ENCODE data around the gene ATF5.
A peak's percentile ranks its signal among the peaks of the same experiment; 100 is the strongest.

The ATF5 gene

DNA sequence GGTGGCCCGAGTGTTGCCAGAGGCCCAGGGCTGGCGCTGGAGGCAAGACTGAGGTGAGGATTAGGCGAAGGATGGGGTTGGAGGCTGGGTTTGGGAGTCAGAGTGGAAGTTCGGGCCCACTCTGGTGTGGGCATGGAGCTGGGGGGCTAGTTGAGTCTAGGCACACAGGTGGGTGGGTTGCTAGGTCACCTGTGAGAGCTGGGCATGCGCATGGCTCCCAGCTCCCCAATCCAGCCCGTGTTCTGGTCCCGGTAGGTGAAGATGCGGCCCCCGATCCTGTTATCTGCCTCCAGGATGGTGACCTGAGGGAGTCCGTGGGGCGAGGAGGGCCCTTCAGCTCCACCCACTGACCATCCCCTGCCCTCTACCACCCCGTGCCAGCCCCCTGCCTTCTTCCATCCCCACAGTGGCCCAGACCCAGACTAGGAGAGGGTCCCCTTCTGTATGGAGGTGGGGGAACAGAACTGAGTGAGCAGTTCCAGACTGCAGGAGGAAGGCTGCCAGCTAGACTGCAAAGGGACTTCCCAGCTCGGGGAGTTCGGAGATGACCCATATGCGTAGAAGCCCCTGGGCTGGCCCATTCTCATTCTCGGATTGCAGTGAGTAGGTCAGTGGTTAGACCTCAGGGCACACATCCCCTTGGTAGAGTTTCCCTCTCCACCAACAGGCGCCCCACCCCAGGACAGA is 34.0 kb upstream of the ATF5 start:
- DNase-seq = no peak

DNA sequence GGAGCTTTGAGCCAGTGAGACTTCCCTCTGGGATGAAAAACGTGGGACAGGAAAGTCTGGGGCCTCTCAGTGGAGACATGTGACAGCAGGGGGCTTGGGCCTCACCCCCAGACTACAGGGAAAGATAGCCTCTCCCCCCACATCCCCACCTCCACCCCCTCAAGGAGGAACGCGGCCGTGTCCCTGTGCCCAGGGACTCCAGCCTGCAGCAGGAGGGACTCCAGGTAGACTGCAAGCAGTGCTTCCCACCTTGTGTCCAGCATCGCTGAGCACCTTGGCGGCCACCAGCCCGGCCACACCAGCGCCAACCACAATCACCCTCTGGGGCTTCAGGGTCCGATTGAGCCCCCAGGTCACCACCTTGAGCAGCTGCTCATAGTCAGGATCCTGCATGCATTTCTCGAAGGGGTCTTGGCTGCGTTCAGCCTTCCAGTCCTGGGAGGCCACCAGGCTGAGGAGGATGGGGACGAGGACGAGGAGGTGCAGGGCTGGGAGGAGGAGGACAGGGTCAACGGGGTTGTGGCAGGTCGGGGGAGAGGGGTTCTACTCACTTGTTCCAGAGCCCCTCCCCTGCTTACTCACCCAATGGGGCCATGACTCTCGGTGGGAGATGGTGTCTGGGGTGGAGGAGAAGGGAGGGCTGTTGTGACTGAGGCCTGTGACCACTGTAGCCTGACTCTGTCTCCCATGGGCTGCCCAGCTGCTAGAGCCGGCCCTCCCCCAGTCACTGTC is 33.3 kb upstream of the ATF5 start:
- DNase-seq = no peak

DNA sequence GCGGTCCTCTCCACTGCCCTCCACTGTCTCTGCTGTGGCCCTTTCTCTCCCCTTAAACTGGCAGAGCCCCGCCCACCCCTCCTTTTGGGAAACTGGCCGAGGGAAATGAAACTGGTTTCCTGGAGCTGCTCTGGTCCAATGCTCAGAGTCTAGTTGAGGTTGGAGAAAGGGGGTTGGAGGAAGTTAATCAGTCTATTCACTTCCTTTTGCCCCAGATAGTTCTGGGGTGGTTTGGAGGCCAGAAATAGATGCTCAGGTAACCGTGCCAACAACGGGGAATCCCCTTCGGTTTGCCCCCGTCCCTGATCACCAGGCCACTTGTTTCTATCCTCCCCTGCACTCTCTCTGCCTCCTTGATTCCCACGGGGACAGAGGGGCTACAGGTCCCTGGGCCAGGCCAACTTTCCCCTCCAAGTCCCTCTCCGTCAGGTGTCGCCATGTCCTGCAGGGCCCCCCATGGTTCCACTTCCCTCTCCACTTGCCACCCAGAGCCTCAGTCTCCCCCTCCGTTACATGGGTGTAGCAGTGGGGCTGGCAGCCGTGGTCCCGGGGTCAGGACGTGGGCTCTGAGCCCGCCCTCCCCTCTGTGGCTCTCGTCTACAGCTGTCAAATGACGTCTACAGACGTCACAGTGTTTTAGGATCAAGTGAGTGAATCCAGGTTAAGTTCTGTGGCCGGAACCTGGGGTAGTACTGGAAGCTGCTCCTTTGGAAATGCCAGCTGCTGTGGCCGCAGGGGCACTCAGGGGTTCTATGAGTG is 32.0 kb upstream of the ATF5 start, which contains the start of gene IL4I1:
Gene IL4I1, minus strand, starts transcription at position 25 of the 759 bp plus-strand sequence. CDS start 727 bp downstream, outside the sequence.
- DNase-seq = peak; percentile 84

DNA sequence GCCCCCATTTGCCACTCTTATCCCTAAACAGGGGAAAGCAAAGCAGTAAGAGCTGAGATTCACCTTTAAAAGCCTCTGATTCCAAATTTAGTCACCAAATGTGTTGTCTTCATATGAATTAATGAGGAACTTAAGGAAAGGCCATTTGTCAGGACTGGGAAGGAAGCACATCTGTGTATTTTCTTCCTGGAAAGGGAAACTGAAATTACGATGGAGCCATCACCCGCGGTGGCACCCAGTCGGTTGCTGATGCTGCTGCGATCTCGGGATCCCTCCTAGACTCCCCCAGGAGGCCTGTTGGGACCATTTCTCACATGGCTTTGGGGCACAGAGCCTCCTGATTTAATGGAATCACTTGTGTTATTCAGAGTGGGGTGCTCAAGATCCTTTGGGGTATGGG is 24.9 kb upstream of the ATF5 start:
- DNase-seq = no peak

DNA sequence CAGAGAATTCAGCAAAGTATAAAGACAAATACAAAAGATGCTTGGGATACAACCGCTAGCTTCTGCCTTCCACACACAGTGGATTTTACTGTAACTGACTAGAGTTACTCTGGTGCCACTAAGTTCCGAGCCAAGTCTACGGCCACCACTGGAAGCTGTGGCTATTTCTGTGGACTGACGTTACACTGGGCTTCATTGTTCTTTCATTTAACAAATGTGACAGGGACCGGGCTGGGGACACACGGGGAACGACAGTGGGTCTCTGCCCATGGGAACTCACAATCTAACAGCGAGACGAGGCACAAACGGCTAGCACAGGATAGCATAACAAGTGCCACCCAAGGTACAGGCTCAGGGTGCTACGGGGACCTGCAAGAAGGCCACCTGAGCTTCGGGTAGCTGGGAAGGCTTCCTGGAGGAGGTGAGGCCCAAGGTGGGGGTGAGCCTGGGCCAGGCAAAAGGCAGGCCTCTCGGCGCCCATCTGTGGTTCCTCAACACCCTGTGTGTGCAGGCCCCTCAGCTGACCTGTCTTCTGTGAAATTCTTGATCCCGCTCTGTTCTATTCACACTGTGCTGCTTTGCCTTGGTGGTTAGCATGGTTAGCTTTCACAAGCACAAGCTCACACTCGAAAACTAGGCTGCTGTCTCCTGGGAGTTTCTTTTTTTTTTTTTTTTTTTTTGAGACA is 22.0 kb upstream of the ATF5 start:
- DNase-seq = no peak

DNA sequence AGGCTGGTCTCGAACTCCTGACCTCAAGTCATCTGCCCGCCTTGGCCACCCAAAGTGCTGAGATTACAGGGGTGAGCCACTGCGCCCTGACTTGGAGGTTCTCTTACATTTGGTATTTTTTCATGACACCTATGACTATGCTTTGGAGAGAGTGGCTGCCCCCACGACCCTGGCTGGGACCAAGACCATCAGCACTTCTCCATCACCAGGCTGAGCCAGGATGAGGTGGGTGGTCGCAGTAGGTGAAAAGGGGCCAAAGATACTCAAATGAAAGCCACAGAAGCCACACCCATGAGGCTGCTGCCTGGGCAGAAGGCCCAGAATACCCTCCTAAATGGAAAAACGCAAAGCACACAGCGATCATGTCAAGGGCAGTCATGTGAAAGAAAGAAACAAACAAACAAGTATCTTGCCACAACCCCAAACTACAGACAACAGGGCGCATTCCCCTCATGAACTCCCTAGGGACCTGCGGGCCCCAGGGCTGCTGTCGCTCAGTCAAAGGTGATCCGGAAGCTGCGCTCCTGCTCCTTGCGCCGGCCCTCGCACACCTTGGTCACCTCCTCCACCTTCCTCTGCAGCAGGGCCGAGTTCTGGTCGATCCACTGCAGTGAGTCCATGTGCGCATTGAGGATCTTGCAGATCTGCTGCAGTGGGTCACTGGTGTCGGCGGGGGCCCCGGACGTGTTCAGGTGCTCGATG is 21.1 kb upstream of the ATF5 start:
- DNase-seq = no peak

DNA sequence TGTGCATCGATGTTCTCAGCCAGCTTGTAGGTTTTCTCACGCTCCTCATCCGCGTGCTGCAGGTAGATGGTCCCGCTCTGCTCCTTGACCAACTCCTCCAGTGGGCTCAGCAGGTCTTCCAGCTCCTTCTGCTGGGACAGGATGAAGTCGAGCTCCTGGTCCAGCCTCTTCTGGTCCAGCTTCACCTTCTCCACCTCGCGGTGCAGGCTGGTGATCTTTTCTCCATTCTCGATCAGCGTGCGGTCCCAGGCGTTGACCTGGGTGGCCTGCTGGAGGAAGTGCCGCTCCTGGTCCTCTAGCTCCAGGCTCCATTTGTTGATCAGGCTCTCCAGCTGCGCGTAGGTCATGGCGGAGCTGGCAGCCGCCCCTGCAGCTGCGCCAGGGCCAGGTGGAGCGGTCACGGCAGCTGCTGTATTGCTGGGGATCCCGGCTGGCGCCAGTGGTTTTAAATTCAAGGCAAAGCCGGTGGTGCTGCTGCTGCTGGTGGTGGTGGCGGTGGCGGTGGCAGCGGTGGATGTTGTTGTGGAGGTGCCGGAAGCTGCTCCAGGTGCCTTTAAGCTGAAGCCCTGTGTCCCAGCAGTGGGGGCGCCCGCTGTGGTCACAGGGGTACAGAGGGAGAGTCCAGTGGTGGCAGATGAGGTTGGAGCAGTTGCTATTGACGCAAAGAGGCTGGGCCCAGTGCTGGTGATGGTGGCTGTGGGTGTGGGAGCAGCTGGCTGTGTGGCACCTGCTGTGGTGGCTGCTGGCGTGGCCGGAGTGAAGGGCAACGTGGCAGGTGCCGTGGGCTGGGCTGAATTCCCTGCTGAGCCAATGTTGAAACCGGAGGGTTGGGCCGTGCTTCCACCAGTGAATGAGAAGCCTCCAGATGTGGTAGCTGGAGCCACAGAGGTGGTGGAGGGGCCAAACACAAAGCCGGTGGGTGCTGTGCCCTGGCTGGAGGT is 20.3 kb upstream of the ATF5 start:
- no peak for DNase-seq

DNA sequence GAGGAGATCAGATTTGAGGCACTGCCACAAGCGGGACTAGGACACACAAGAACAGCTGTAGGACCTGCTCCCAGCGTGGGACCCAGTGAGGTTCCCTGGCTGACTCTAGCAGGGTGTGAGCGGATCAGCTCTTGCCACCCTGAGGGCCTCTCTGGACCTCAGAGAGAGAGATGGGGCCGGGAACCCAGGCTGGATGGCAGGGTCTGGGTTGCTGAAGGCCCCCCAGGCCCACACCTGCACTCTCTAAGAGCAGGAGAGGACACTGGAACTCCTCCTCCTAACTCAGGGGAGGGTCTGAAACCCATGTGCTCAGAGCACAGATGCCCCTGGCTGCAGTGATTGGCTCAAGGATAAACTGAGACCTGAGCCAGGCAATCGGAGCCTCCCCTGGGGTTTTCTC is 18.8 kb upstream of the ATF5 start:
- DNase-seq = no peak

DNA sequence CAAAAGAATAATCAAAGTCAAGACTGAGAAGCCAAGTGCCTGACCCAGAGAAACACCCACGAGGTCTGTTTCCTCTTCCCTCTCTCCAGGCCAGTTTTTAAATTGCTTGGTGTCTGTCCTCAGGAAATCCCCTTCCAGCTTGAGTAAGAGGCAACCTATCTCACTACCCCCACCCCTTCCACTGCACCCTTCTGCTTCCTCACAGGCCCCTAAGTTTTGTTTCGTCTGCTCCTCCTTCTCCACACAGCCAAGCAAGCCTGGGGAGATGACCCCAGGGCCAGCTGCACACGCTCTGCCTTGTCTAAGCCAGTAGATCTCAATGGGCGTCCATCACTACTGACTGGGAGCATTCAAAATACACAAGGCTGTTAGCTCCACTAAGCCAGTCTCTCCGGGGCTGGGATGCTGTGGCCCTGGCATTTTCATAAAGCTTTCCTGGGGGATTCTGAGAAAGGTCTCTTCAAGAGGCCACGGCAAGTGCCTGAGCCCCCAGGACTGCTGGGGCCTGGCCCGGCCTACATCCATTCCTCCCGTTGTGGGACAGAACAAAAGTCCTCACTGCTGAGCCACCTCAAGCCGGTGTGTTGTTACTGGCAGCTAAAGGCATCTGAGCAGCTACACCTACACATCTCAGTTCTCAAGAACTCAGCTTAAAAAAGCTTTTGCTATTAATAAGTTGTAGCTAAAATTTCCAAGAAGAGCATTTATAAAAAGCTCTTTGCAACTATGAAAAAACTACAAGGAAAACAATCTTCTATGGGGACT is 17.4 kb upstream of the ATF5 start:
- DNase-seq = no peak

DNA sequence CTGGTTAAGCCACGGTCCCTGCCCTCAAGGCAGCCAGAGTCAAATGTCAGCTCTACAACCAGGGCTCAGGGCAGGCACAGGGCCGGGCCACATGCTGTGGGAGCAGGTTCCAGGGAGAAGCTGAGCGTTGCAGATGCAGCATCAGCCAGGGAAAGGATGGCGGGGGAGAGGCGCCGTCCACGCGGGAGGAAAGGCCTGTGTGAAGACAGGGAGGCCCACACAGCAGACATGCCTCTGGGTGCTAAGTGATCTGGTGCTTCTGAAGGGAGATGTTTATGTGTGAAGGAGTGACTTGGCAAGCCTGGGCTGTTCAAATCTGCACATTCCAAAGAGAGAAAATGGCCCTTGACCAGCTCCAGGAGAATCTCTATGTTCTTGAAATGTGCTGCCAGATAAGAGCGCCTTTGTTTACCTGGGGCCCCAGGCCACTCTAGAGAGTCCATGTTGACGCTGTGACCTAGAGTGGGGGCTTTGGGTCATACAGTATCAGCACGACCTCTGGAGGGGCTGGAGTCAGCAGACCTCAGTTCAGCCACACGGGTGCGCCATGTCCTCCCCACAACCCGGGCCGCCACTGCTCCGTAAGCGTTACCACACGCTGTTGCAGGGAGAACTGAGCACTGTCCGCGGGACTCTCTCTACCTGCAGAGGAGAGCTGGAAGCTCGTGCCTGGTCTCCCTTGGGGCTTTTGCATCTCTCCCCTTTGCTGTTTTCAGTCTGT is 15.9 kb upstream of the ATF5 start:
- no peak for DNase-seq

DNA sequence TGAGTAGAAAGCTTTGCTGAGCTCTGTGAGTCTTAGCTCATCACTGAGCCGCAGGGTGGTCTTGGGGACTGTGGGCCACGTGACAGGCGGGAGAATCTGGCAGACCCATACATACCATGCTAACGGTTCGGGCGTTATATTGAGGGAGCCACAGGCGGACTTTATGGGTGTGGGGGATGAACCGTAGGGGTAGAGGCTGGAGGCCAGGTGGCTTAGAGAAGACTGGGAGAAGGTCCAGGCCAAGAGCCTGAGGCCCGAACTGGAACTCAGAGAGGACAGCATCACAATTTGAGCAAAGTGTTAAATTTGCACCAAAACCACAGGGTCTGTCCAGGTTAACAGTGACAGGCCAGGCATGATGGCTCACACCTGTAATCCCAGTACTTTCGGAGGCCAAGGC is 15.3 kb upstream of the ATF5 start:
- DNase-seq = no peak

DNA sequence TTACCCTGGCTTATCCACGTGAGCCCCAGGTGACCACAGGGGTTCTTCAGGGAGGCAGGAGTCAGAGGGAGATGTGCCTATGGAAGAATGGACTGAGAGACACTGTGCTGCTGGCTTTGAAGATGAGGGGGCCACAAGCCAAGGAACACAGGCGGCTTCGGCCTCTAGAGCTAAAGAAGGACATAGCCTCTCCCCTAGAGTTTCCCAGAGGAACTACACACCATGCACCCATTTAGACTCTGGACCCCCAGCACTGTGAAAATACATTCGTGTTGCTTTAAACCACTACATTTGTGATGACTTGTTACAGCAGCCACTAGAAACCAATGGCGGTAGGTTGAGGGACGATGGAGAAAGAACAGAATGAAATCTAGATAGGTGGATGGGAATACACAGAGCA is 13.7 kb upstream of the ATF5 start:
- DNase-seq = no peak

DNA sequence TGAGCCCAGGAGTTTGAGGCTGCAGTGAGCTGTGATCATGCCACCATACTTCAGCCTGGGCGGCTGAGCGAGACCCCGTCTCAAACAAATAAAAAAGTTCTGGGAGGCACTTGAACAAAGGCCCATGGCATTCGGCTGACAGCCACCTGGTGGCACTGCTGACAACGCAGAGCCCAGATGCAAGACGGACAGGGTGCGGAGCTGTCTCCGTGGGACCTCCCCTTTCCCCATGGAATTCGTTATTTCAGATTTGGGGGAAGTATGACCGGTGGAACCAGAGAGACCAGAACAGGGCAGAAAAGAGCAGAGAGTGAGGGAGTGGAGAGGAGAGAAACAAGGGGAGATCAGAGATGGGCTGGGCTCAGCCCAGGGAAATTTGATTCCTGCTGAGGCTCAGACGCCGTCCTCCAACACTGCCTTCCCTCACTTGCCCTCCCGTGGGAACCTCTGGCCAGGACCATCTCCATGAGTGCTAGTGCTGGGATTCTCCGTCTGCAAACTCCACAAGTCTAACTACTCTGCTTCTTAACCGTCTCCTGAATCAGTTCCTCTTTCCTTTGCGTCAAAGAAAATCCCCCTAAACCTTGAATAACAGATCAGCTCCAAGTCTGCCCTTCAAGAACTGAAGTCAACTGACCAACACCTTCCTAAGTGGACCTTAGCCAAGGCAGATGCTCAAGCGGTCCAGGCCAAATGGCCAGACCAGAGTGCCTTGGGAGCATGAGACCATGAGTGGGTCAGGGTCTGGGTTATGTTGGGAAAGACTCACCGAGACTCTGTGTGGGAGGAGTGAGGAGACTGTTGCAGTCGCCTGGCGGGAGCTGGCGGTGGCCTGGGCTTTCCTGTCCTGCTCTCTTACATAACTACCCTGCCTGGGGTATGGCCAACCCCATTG is 11.9 kb upstream of the ATF5 start:
- DNase-seq = no peak

DNA sequence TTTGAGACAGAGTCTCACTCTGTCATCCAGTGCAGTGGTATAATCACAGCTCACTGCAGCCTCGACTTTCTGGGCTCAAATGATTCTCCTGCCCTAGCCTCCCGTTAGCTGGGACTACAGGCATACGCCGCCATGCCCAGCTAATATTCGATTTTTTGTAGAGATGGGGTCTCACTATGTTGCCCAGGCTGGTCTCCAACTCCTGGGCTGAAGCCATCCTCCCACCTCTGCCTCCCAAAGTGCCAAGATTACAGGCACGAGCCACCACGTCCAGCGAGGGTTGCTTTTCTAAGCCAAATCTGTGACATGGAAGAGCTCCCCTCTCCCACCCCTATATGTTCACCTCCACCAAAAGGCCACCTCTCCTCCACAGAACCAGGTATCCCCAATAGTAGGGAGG is 10.9 kb upstream of the ATF5 start:
- no peak for DNase-seq

DNA sequence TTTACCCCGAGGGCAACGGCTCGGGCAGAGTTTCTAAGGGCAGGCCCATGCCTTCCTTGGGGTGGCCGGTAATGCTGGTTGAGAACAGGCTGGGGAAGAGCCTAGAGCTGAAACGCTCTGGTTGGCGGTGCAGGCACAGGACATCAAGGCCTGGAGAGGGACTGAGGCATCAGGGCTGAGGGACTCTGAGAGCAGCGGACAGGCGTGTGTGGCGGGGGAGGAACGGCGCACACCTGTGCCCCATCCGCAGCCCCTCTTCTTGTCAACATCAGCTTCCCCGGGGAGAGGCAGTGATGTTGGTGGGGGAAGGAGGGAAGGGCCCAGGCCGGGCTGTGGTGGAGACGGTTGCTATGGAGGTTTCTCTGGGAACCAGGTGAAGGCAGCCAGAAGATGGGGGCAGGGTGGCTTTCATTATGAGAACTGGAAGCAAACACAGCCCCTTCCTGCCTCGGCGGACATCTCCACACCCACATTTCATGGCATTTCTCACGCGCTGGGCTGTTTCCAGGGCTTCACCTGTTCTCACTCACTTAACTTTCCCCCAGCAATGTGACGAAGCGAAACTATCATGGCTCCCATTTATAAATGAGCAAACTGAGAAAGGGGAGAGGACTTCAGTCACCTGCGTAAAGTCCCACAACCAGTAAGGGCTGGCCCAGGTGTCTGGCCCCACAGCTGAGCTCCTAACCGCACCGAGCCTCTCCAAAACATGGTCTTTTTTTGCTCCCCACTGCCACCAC is 8.2 kb upstream of the ATF5 start:
- no peak for DNase-seq

DNA sequence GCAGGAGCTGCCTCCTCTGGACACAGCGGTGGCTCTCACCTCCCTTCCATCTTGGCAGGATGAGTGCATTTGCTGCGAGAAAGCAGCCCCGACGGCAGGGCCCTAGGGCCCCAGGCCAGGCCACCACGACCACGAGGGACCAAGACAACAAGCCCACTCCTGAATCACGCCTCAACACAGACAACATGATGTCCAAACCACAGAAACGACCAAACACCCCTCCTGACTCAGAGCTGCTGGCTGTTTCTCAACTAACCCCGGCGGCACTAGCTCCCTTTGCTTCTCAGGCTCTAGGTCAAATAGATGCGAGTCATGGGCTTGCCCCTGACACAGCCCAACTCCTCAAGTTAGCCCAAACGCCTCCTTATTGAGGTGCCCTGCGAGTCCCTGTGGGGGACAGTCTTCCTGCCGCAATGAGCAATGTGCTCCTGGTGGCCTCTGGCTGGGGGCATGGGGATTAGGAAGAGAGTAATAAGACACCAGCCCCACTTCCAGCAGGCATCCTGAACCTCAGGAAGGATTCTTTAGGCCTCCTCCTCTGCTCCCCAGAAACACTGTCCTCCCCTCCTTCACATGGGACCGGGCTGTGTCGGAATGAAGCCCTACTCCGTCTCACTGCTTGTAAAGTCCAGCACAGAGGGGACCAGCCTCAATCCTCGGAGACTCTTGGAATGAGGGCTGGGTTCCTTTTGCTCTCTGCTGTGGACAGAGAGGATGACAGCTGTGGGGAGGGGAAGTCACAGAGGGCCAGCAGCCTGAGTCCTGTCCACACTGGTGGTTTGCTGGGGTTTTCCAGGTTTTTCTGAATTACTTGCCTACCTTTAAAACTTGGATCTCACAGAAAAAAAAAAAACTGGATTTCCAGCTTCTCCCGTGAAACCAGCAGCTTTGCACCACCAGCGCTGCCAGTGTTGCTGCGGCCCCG is 6.9 kb upstream of the ATF5 start:
- peak; percentile 28 for DNase-seq
